Measurements from ENCODE around the gene CLVS2. TPM values are rescaled to one million over a fixed set of nuclear protein-coding genes. Genes with fewer than 3 reads are reported as not detected.

The CLVS2 gene
- total RNA-seq, 1 donor from 2014 or later, result 1.8 TPM

GRCh38 chr6:123000244-123000770 is 4.3 kb downstream of the CLVS2 start:
- Mint-ChIP-seq H3K27ac (no peak overlapping the region), H3K9me3 (no peaks in the 10 kb centered on the region), H3K4me3 (no peak overlapping the region), H3K36me3 (no peaks in the 10 kb centered on the region), H3K27me3 (ENCODE audit: insufficient read depth, low read depth) (peaks cover 8% of the 10 kb centered on the region), H3K4me1 (peaks cover 13% of the 10 kb centered on the region)
- Histone ChIP-seq H3K4me3 (no peak overlapping the region), H3K27ac (no peak overlapping the region), H4K20me1 (ENCODE audit: low read depth) (no peaks in the 10 kb centered on the region), H3K9ac (no peak overlapping the region), H2AFZ (replicated peaks) (no peak overlapping the region), H3K36me3 (no peaks in the 10 kb centered on the region), H3K79me2 (ENCODE audit: low read depth) (no peaks in the 10 kb centered on the region), H3K4me2 (no peak overlapping the region), H3K9me3 (ENCODE audit: low read depth) (no peaks in the 10 kb centered on the region), H3F3A (ENCODE audit: low read depth) (peaks cover 9% of the 10 kb centered on the region), H3K27me3 (peaks cover 79% of the 10 kb centered on the region), H3K4me1 (peaks cover 5% of the 10 kb centered on the region)
- TF ChIP-seq EZH2 (IDR thresholded peaks at IDR 0.05), result no peak
- TF ChIP-seq EZH2phosphoT487 (IDR thresholded peaks at IDR 0.05), result no peak
- no peak for TF ChIP-seq CTCF (IDR thresholded peaks at IDR 0.05)
- DNase-seq (ENCODE audit: low spot score), result no peak

- no peak overlapping the region for H3K4me3 ChIP-seq
- DNase-seq (ENCODE audit: low spot score), result no peak
- Mint-ChIP-seq H3K27ac (no peak overlapping the region), H3K4me1 (peaks cover 7% of the 10 kb centered on the region), H3K9me3 (no peaks in the 10 kb centered on the region), H3K36me3 (no peaks in the 10 kb centered on the region), H3K4me3 (no peak overlapping the region), H3K27me3 (ENCODE audit: insufficient read depth, low read depth) (peaks cover 8% of the 10 kb centered on the region)
- H3K79me2 ChIP-seq (ENCODE audit: low read depth), result no peaks in the 10 kb centered on the region
- no peaks in the 10 kb centered on the region for H3K4me1 ChIP-seq
- no peak overlapping the region for H3K9ac ChIP-seq
- no peaks in the 10 kb centered on the region for H3K36me3 ChIP-seq
- peaks cover 72% of the 10 kb centered on the region for H3K27me3 ChIP-seq
- H4K20me1 ChIP-seq (ENCODE audit: low read depth), result no peaks in the 10 kb centered on the region
- no peaks in the 10 kb centered on the region for H3F3A ChIP-seq (ENCODE audit: low read depth)
- H2AFZ ChIP-seq (replicated peaks), result no peak overlapping the region
- no peak for TF ChIP-seq CTCF (IDR thresholded peaks at IDR 0.05)
- TF ChIP-seq EZH2phosphoT487 (IDR thresholded peaks at IDR 0.05), result no peak
- no peak for TF ChIP-seq EZH2 (IDR thresholded peaks at IDR 0.05)
- H3K9me3 ChIP-seq (ENCODE audit: low read depth), result no peaks in the 10 kb centered on the region
- no peak overlapping the region for H3K4me2 ChIP-seq
- no peak overlapping the region for H3K27ac ChIP-seq
Observed at GRCh38 chr6:123001540-123001939, 5.5 kb downstream of the CLVS2 start.

GRCh38 chr6:123007885-123008284 is 11.8 kb downstream of the CLVS2 start:
- no peaks in the 10 kb centered on the region for H3K27me3 Mint-ChIP-seq (ENCODE audit: insufficient read depth, low read depth)
- H3K4me1 Mint-ChIP-seq, result no peaks in the 10 kb centered on the region
- H2AFZ ChIP-seq (replicated peaks), result no peak overlapping the region

More at GRCh38 chr6:123007885-123008284, 11.8 kb downstream of the CLVS2 start:
- Histone ChIP-seq H3K4me2 (no peak overlapping the region), H3K4me1 (no peaks in the 10 kb centered on the region), H3K36me3 (no peaks in the 10 kb centered on the region), H3K9ac (no peak overlapping the region), H4K20me1 (ENCODE audit: low read depth) (no peaks in the 10 kb centered on the region), H3K79me2 (ENCODE audit: low read depth) (no peaks in the 10 kb centered on the region), H3K27ac (no peak overlapping the region), H3K4me3 (no peak overlapping the region), H3F3A (ENCODE audit: low read depth) (no peaks in the 10 kb centered on the region), H3K27me3 (peaks cover 22% of the 10 kb centered on the region), H3K9me3 (ENCODE audit: low read depth) (no peaks in the 10 kb centered on the region)
- Mint-ChIP-seq H3K4me3 (no peak overlapping the region), H3K27ac (no peak overlapping the region), H3K36me3 (no peaks in the 10 kb centered on the region), H3K9me3 (no peaks in the 10 kb centered on the region)
- no peak for DNase-seq (ENCODE audit: low spot score)
- TF ChIP-seq EZH2 (IDR thresholded peaks at IDR 0.05) (no peak), EZH2phosphoT487 (IDR thresholded peaks at IDR 0.05) (no peak), CTCF (IDR thresholded peaks at IDR 0.05) (no peak)
